ENCODE results near the gene COA3. TPM values are rescaled to one million over a fixed set of nuclear protein-coding genes. Genes with fewer than 3 reads are reported as not detected.

Gene COA3
- total and polyA plus RNA-seq, 4 donors: 62.3 to 294 (median 103) TPM

DNA sequence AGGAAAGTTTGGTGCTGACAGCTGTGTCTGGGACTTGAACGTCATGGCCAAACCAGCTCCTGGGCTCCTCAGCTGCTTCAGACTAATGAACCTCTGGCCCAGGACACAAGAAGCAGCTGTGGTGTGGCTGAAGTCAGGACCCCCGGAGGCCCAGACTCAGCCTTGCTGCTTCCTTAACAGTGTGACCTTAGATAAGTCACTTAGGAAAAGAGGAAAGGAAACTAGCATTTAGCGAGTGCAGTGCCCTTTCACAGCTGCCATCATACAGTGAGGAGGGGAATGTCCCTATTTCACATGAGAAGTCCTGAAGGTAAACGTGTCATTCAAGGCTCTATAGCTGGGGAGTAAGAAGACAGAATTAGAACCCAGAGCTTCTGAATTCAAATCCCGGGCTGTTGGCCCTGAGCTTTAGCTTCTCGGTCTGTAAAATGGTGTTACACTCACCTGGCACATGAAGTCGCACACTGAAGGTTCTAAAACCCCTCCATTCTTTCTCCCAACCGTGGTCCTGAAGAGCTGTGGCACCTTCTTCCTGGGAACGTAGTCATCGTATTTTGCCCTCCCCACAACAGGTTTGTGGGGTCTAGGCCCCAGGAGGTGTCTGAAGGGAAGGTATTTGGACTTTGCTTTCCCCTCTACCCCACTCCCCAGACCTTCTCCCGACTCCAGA is 38.4 kb downstream of the COA3 start:
- Histone ChIP-seq H3K9me3 (ENCODE audit: control insufficient read depth in 4 of 4, low read length in 3 of 4) (no peaks in the 10 kb centered on the region), H3K27ac (ENCODE audit: low read depth in 1 of 2, low read length in 2 of 2) (no peak overlapping the region), H3K36me3 (ENCODE audit: control insufficient read depth in 4 of 4, insufficient read depth in 3 of 4, low read depth in 1 of 4, low read length in 3 of 4) (no peaks in the 10 kb centered on the region), H3K4me1 (ENCODE audit: control insufficient read depth in 4 of 4, insufficient read depth in 4 of 4, low read length in 3 of 4) (peaks cover 3 to 20% (median 8%) of the 10 kb centered on the region in 4 donors), H3K9ac (ENCODE audit: low read depth in 1 of 2, low read length in 2 of 2) (no peak overlapping the region), H3K27me3 (ENCODE audit: control insufficient read depth in 4 of 4, insufficient read depth in 4 of 4, low read length in 3 of 4) (peaks cover 0 to 2% (median 0%) of the 10 kb centered on the region in 4 donors), H3K4me3 (ENCODE audit: low read depth in 1 of 3, low read length in 3 of 3) (no peak overlapping the region)
- DNase-seq (ENCODE audit: low spot score): no peak
- TF ChIP-seq SP1 (IDR thresholded peaks at IDR 0.05) (no peak), RXRA (IDR thresholded peaks at IDR 0.05) (peak in 1 of 2 donors; percentile 7)
- 65% methylated on average over 11 of the region's 11 CpGs for WGBS

- 96% methylated on average over 3 of the region's 3 CpGs for WGBS
- Histone ChIP-seq H3K36me3 (ENCODE audit: control insufficient read depth in 4 of 4, insufficient read depth in 3 of 4, low read depth in 1 of 4, low read length in 3 of 4) (no peaks in the 10 kb centered on the region), H3K27me3 (ENCODE audit: control insufficient read depth in 4 of 4, insufficient read depth in 4 of 4, low read length in 3 of 4) (no peaks in the 10 kb centered on the region), H3K9me3 (ENCODE audit: control insufficient read depth in 4 of 4, low read length in 3 of 4) (no peaks in the 10 kb centered on the region), H3K27ac (ENCODE audit: low read depth in 1 of 2, low read length in 2 of 2) (no peak overlapping the region), H3K4me3 (ENCODE audit: low read depth in 1 of 3, low read length in 3 of 3) (no peak overlapping the region), H3K4me1 (ENCODE audit: control insufficient read depth in 4 of 4, insufficient read depth in 4 of 4, low read length in 3 of 4) (peaks cover 0 to 10% (median 5%) of the 10 kb centered on the region in 4 donors), H3K9ac (ENCODE audit: low read depth in 1 of 2, low read length in 2 of 2) (no peak overlapping the region)
- TF ChIP-seq, protein P1, sequence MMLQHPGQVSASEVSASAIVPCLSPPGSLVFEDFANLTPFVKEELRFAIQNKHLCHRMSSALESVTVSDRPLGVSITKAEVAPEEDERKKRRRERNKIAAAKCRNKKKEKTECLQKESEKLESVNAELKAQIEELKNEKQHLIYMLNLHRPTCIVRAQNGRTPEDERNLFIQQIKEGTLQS (IDR thresholded peaks at IDR 0.05): no peak
- TF ChIP-seq YY1 (IDR thresholded peaks at IDR 0.05) (no peak), RXRA (IDR thresholded peaks at IDR 0.05) (no peak), REST (IDR thresholded peaks at IDR 0.05) (no peak), HNF4G (IDR thresholded peaks at IDR 0.05) (no peak), JUND (IDR thresholded peaks at IDR 0.05) (no peak), RAD21 (IDR thresholded peaks at IDR 0.05) (no peak), CTCF (IDR thresholded peaks at IDR 0.05; ENCODE audit: low read depth, low read length, missing input control) (no peak), FOXA1 (IDR thresholded peaks at IDR 0.05) (no peak), TAF1 (conservative IDR thresholded peaks at IDR 0.05) (no peak), HNF4A (conservative IDR thresholded peaks at IDR 0.05) (no peak), FOXA2 (IDR thresholded peaks at IDR 0.05) (no peak), NR2F2 (IDR thresholded peaks at IDR 0.05) (no peak), ZBTB33 (IDR thresholded peaks at IDR 0.05) (no peak), MAX (IDR thresholded peaks at IDR 0.05) (no peak), SP1 (IDR thresholded peaks at IDR 0.05) (no peak)
- no peak for DNase-seq (ENCODE audit: low spot score)
Observed at GRCh38 chr17:42754782-42755181, 43.7 kb downstream of the COA3 start.
